WI38 (cell line): ENCODE measurements around the gene ISLR.

Experiments
- H3K4me3 ChIP-seq: 2 replicates; pipeline ENCODE4 v1.5.1; 2011; ENCODE audit warnings: low read depth, mild to moderate bottlenecking, control low read depth, low read length
- TF ChIP-seq, protein P1 (sequence below): IDR thresholded peaks from 2 replicates; pipeline ENCODE4 v1.5.1; 2012; ENCODE audit warnings: low read depth, mild to moderate bottlenecking, control low read depth, low read length

ISLR gene

DNA sequence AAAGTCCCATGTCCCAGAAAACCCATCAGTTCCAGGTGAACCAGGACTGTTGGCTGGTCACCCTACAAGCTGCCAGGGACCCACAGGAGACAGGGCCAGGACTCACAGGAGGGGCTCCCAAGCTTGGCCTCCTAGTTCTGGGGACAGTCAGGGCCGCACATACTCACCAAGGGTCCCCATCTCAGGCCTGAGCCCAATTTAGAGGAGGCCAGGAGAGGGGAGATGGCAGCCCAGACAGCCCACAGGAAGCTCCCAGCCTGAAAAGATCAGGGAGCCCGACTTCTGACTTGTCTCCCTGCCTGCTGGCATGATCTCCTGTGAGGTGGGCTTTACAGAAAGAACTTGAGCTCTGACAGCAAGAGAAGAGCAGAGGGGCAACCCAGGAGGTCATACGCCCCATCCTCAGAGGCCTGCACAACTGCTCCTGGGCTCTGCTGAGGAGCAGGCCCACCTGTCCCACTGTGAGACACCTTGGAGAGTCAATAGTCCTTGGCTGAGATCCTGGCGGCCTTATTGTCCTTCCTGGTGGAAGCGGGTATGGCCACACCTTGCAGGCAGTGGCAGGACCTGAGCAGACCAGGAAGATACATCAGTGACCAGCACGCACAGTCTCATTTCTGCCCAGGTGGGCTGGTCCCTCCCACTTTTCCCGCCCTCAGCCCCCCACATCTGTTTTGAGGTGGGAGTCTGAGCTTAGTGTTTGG, 2.5 kb upstream of the ISLR start:
- TF ChIP-seq, protein P1, sequence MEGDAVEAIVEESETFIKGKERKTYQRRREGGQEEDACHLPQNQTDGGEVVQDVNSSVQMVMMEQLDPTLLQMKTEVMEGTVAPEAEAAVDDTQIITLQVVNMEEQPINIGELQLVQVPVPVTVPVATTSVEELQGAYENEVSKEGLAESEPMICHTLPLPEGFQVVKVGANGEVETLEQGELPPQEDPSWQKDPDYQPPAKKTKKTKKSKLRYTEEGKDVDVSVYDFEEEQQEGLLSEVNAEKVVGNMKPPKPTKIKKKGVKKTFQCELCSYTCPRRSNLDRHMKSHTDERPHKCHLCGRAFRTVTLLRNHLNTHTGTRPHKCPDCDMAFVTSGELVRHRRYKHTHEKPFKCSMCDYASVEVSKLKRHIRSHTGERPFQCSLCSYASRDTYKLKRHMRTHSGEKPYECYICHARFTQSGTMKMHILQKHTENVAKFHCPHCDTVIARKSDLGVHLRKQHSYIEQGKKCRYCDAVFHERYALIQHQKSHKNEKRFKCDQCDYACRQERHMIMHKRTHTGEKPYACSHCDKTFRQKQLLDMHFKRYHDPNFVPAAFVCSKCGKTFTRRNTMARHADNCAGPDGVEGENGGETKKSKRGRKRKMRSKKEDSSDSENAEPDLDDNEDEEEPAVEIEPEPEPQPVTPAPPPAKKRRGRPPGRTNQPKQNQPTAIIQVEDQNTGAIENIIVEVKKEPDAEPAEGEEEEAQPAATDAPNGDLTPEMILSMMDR = no peak
- no peak overlapping the region for H3K4me3 ChIP-seq

- H3K4me3 ChIP-seq = no peak overlapping the region
- TF ChIP-seq, protein P1 = no peak
Observed at GRCh38 chr15:74171965-74172541, 1.5 kb upstream of the ISLR start.

- TF ChIP-seq, protein P1 = no peak
- H3K4me3 ChIP-seq = no peak overlapping the region
Observed at GRCh38 chr15:74172701-74173379, 670 bp upstream of the ISLR start.

DNA sequence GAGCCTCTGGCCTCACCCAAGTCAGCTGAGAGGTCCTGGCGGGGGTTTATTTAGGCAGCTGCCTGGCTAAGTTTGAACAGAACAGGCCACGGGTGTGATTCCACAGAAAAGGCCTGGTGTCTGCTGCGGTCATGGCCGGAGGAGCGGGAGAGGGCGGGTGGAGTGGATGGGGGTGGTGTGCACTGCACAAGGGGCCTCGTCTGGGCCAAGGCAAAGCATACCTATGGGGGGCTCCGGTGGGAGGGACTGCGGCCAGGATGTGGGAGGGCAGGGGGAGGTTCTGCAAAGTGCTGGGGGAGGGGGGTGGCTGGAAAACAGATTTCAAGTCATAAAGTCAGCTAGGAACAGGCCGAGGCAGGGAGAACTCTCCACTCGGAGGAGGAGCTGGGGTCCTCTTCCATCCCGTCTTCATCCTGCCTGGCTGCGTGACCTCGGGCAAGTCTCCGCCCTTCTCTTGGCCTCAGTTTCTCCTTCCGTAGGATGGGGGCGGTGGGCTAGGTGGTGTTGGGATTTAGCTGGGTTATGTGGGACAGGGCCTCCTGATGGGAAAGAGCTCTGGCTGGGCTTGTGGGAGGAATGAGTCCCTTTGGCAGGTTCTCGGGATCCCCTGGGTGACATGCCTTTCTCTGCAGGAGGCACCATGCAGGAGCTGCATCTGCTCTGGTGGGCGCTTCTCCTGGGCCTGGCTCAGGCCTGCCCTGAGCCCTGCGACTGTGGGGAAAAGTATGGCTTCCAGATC, 878 bp downstream of the ISLR start:
- no peak overlapping the region for H3K4me3 ChIP-seq
- TF ChIP-seq, protein P1 = no peak

GRCh38 chr15:74174958-74175253, 1.4 kb downstream of the ISLR start:
- TF ChIP-seq, protein P1 = no peak
- H3K4me3 ChIP-seq = no peak overlapping the region

DNA sequence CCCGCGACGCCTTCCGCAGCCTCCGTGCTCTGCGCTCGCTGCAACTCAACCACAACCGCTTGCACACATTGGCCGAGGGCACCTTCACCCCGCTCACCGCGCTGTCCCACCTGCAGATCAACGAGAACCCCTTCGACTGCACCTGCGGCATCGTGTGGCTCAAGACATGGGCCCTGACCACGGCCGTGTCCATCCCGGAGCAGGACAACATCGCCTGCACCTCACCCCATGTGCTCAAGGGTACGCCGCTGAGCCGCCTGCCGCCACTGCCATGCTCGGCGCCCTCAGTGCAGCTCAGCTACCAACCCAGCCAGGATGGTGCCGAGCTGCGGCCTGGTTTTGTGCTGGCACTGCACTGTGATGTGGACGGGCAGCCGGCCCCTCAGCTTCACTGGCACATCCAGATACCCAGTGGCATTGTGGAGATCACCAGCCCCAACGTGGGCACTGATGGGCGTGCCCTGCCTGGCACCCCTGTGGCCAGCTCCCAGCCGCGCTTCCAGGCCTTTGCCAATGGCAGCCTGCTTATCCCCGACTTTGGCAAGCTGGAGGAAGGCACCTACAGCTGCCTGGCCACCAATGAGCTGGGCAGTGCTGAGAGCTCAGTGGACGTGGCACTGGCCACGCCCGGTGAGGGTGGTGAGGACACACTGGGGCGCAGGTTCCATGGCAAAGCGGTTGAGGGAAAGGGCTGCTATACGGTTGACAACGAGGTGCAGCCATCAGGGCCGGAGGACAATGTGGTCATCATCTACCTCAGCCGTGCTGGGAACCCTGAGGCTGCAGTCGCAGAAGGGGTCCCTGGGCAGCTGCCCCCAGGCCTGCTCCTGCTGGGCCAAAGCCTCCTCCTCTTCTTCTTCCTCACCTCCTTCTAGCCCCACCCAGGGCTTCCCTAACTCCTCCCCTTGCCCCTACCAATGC, 2.0 kb downstream of the ISLR start:
- H3K4me3 ChIP-seq = no peak overlapping the region
- TF ChIP-seq, protein P1 = no peak
